Endothelial cell of umbilical vein (primary cell): ENCODE measurements around the gene ITGAX. TPM values are rescaled to one million over a fixed set of nuclear protein-coding genes. Genes with fewer than 3 reads are reported as not detected.

Experiments
- Bru-seq: library from RNA; stranded (reverse); fragments of 400-500 nt; gene quantifications from one replicate; lab custom pipeline; 2021; lab: Mats Ljungman, UMichigan
- BruChase-seq, 2 experiments: library from RNA; stranded (reverse); fragments of 400-500 nt; gene quantifications; one replicate each; lab custom pipeline; 2021; lab: Mats Ljungman, UMichigan
- BruUV-seq: library from RNA; stranded (reverse); fragments of 400-500 nt; replicated peaks from 2 replicates; lab custom pipeline; 2021; lab: Mats Ljungman, UMichigan
- CTCF ChIA-PET: fragments of 300-600, 350-600 bp; sonication (Branson Sonifier 250); formaldehyde crosslinking; loops from one replicate; lab custom pipeline; 2021; ENCODE audit warnings: antibody characterized with exemption, inconsistent platforms; lab: Charles Lee
- POLR2A ChIA-PET: fragments of 300-600, 350-600 bp; sonication (Branson Sonifier 250); formaldehyde crosslinking; loops from one replicate; lab custom pipeline; 2021; ENCODE audit warnings: antibody characterized with exemption, inconsistent platforms; lab: Charles Lee
- DNase-seq: peaks from one replicate; pipeline ENCODE4 v3.0.0-alpha.2; 2011; ENCODE audit warnings: low read depth, low spot score
- FAIRE-seq: peaks from 2 replicates; lab custom pipeline; 2011; peaks lifted over from hg19 to GRCh38; lab: Jason Lieb, UNC
- H2AFZ ChIP-seq: 2 replicates; pipeline ENCODE4 v1.6.0; 2012; ENCODE audit warnings: low read depth, low read length, control low read depth, inconsistent platforms
- H3K27ac ChIP-seq: 2 replicates; pipeline ENCODE4 v1.5.1; 2011; ENCODE audit warnings: low read depth, mild to moderate bottlenecking, control low read depth, low read length, moderate library complexity; ENCODE audit not compliant: insufficient read depth
- H3K27me3 ChIP-seq, 2 experiments: 2 replicates each; pipeline versions ENCODE4 v1.6.0 to v1.6.1; 2011; ENCODE audit warnings: low read length in 2 of 2, mixed read lengths in 1 of 2; ENCODE audit not compliant: control insufficient read depth in 2 of 2, insufficient read depth in 2 of 2
- H3K36me3 ChIP-seq, 2 experiments: 2 replicates in 1 of 2; 3 replicates in 1 of 2; pipeline ENCODE4 v1.5.1; 2011; ENCODE audit warnings: low read length in 2 of 2, mild to moderate bottlenecking in 1 of 2, moderate library complexity in 1 of 2; ENCODE audit not compliant: control insufficient read depth in 2 of 2, insufficient read depth in 2 of 2; ENCODE audit errors: extremely low read depth in 1 of 2
- H3K4me1 ChIP-seq: 3 replicates; pipeline ENCODE4 v1.5.1; 2011; ENCODE audit warnings: mild to moderate bottlenecking, low read length; ENCODE audit not compliant: control insufficient read depth, insufficient read depth; ENCODE audit errors: extremely low read depth
- H3K4me2 ChIP-seq: 2 replicates; pipeline ENCODE4 v1.6.1; 2011; ENCODE audit warnings: low read length, control low read depth, mixed read lengths; ENCODE audit not compliant: insufficient read depth
- H3K4me3 ChIP-seq, 3 experiments: fragments of 200-600 bp in 1 of 3; sonication (generic), shearing (Covaris generic) in 1 of 3; replicated peaks in 1 of 3; 2 replicates each; pipeline ENCODE4 v1.5.1; 2011 to 2016; ENCODE audit warnings: control low read depth in 3 of 3, low read length in 3 of 3, mild to moderate bottlenecking in 2 of 3, inconsistent platforms in 1 of 3, low read depth in 1 of 3, moderate library complexity in 1 of 3; ENCODE audit not compliant: insufficient read depth in 1 of 3
- H3K79me2 ChIP-seq: 2 replicates; pipeline ENCODE4 v1.6.0; 2012; ENCODE audit warnings: low read length, inconsistent platforms; ENCODE audit not compliant: control insufficient read depth, insufficient read depth
- H3K9ac ChIP-seq: replicated peaks from 2 replicates; pipeline ENCODE3; 2011; ENCODE audit warnings: low read length, control low read depth; ENCODE audit not compliant: insufficient read depth; ENCODE audit errors: extremely low read depth
- H3K9me1 ChIP-seq: replicated peaks from 3 replicates; pipeline ENCODE4 v1.6.0; 2011; ENCODE audit warnings: mild to moderate bottlenecking, low read length; ENCODE audit not compliant: control insufficient read depth, insufficient read depth; ENCODE audit errors: extremely low read depth
- H3K9me3 ChIP-seq: replicated peaks from 2 replicates; pipeline ENCODE4 v1.5.1; 2012; ENCODE audit warnings: low read length, inconsistent platforms; ENCODE audit not compliant: control insufficient read depth, insufficient read depth
- H4K20me1 ChIP-seq: replicated peaks from 2 replicates; pipeline ENCODE3; 2011; ENCODE audit warnings: mild to moderate bottlenecking, low read length; ENCODE audit not compliant: control insufficient read depth, insufficient read depth; ENCODE audit errors: extremely low read depth
- CTCF ChIP-seq, 2 donors: IDR thresholded peaks; 1 replicate in 1 of 2; 2 replicates in 1 of 2; pipeline ENCODE4 v1.5.1; 2011; ENCODE audit warnings: low read length in 2 of 2, mild to moderate bottlenecking in 2 of 2, moderate library complexity in 2 of 2, control low read depth in 1 of 2, inconsistent platforms in 1 of 2, low read depth in 1 of 2; ENCODE audit not compliant: insufficient read depth in 1 of 2; ENCODE audit errors: extremely low read depth in 1 of 2
- FOS ChIP-seq: IDR thresholded peaks from 2 replicates; pipeline ENCODE4 v1.6.1; 2011; ENCODE audit warnings: mild to moderate bottlenecking, low read length, moderate library complexity, borderline replicate concordance; ENCODE audit not compliant: insufficient read depth
- GATA2 ChIP-seq: IDR thresholded peaks from 2 replicates; pipeline ENCODE4 v1.7.0; 2011; ENCODE audit warnings: low read depth, mild to moderate bottlenecking, moderate library complexity, mixed read lengths, low read length; ENCODE audit not compliant: insufficient read length, insufficient read depth
- JUN ChIP-seq: IDR thresholded peaks from 2 replicates; pipeline ENCODE4 v1.6.1; 2011; ENCODE audit warnings: borderline replicate concordance, low read depth; ENCODE audit not compliant: insufficient read length, insufficient read depth
- MAX ChIP-seq: IDR thresholded peaks from 2 replicates; pipeline ENCODE4 v1.6.1; 2011; ENCODE audit not compliant: insufficient read depth, insufficient read length
- POLR2A ChIP-seq: IDR thresholded peaks from 2 replicates; pipeline ENCODE4 v1.6.1; 2012; ENCODE audit warnings: low read depth, mild to moderate bottlenecking, control low read depth, low read length
- POLR2AphosphoS5 ChIP-seq: IDR thresholded peaks from 2 replicates; pipeline ENCODE4 v1.6.1; 2012; ENCODE audit warnings: low read depth, mild to moderate bottlenecking, control low read depth, low read length, moderate library complexity; ENCODE audit not compliant: insufficient read depth
- dilution Hi-C: fragments of 300-500 bp; cut with MboI; formaldehyde crosslinking; loops from one replicate; pipeline ENCODE4 v1.15.0; 2019; ENCODE audit warnings: low sequenced_read_pairs; ENCODE audit not compliant: extremely low pct_ligation_motif_present
- intact Hi-C: fragments of 100-400 bp; cut with micrococcal nuclease; formaldehyde crosslinking; loops from one replicate; pipeline ENCODE4 v1.10.0; 2022
- long read RNA-seq: library from polyadenylated mRNA; stranded (forward); transcript quantifications from one replicate; pipeline ENCODE4 v2.0.0, GENCODE V29; 2021
- polyA minus RNA-seq, 3 experiments: library from RNA; depleted of rRNA, polyadenylated mRNA; stranded (reverse); fragments of >200 nt; gene quantifications; 1 replicate in 1 of 3; 2 replicates in 2 of 3; pipeline ENCODE4 v1.2.3, GENCODE V29; 2011
- polyA plus RNA-seq, 4 experiments: library from polyadenylated mRNA; depleted of rRNA in 3 of 4; stranded (reverse) in 3 of 4; unstranded in 1 of 4; fragments of >200 nt; gene quantifications; 2 replicates each; pipeline versions ENCODE4 v1.2.1 to v1.2.3, GENCODE V29; 2011 to 2012; ENCODE audit warnings: missing spikeins in 1 of 4
- total RNA-seq: library from RNA; stranded (reverse); gene quantifications from 2 replicates; pipeline ENCODE4 v1.2.3, GENCODE V29; 2021

The ITGAX gene
- total RNA-seq: 0.72 and 1.4 TPM in 2 replicates
- 0.10 and 0.18 TPM in 2 replicates for polyA plus RNA-seq
- 0.30 and 0.32 TPM in 2 replicates for polyA plus RNA-seq (2011; cell fraction: cytosol; rRNA removed)
- 0.80 and 0.90 TPM in 2 replicates for polyA plus RNA-seq (2011; cell fraction: nucleus; rRNA removed)
- 1.2 TPM in 2 replicates for polyA plus RNA-seq (2012)
- 0.15 and 0.32 TPM in 2 replicates for polyA minus RNA-seq
- polyA minus RNA-seq (2011; cell fraction: cytosol; rRNA and poly(A)+ RNA removed): not detected
- 0.29 and 0.48 TPM in 2 replicates for polyA minus RNA-seq (2011; cell fraction: nucleus; rRNA and poly(A)+ RNA removed)
- Bru-seq, nascent RNA: percentile 19 among the genes with signal in this experiment
- BruChase-seq, experiment 1, labeled RNA remaining after a 6-hour chase: percentile 13 among the genes with signal in this experiment
- percentile 12 among the genes with signal in this experiment for BruChase-seq, experiment 2, labeled RNA remaining after a 2-hour chase
- long read RNA-seq: 0 reads

GRCh38 chr16:31354394-31355291, at the start of gene ITGAX:
Gene ITGAX (plus strand): TSS chr16:31355176. CDS start chr16:31355255, 79 bp downstream.
- Histone ChIP-seq H3K9me3 (no peaks in the 10 kb centered on the region), H4K20me1 (no peaks in the 10 kb centered on the region), H3K4me2 (no peak within 1 kb of the TSS), H2AFZ (peak within 1 kb of the TSS; percentile 21), H3K9ac (no peak within 1 kb of the TSS), H3K4me3 (no peak within 1 kb of the TSS), H3K27ac (no peak within 1 kb of the TSS), H3K79me2 (no peaks in the 10 kb centered on the region), H3K4me1 (peaks cover 4% of the 10 kb centered on the region), H3K27me3 (no peaks in the 10 kb centered on the region), H3K36me3 (no peaks in the 10 kb centered on the region), H3K9me1 (no peaks in the 10 kb centered on the region)
- CTCF ChIA-PET: interaction anchor here (1.6 kb wide), 1 partner anchor 35 kb away, joined by 3 read pairs; no protein-coding TSS in a partner anchor
- BruUV-seq: no TSS peak
- FAIRE-seq (peak; percentile 37), DNase-seq (peak; percentile 34)
- intact Hi-C loops: no loop called here
- TF ChIP-seq JUN (peak; percentile 24), POLR2AphosphoS5 (no peak), FOS (peak; percentile 75)
- POLR2A ChIA-PET: no interaction called here
- dilution Hi-C loops: no loop called here

DNA sequence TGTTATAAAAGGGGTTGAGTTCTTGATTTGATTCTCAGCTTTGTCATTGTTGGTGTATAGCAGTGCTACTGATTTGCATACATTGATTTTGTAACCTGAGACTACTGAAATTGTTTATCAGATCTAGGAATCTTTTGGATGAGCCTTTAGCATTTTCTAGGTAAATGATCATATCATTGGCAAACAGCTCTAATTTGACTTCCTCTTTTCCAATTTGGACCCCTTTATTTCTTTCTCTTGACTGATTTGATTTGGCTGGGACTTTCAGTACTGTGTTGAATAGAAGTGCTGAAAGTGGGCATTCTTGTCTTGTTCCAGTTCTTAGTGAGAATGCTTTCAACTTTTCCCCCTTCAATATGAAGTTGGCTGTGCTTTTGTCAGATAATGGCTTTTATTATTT, 49.8 kb upstream of the ITGAX start:
- ChIA-PET CTCF (interaction anchor here (1.2 kb wide), 1 partner anchor 77 kb away, joined by 4 read pairs; no protein-coding TSS in a partner anchor), POLR2A (no interaction called here)
- H3K79me2 ChIP-seq: no peaks in the 10 kb centered on the region
- no peak for DNase-seq
- no peaks in the 10 kb centered on the region for H4K20me1 ChIP-seq
- no peak overlapping the region for H2AFZ ChIP-seq
- TF ChIP-seq POLR2A (no peak), FOS (no peak), POLR2AphosphoS5 (no peak), CTCF (IDR thresholded peaks at IDR 0.05; ENCODE audit: extremely low read depth in 1 of 2, insufficient read depth in 1 of 2, low read depth in 1 of 2, low read length in 2 of 2) (no peak), JUN (no peak), GATA2 (no peak), MAX (no peak)
- H3K36me3 ChIP-seq: no peaks in the 10 kb centered on the region
- H3K27me3 ChIP-seq: no peaks in the 10 kb centered on the region
- no peak for FAIRE-seq
- no peak overlapping the region for H3K27ac ChIP-seq
- intact Hi-C loops (no loop called here), dilution Hi-C loops (no loop called here)
- H3K9ac ChIP-seq: no peak overlapping the region
- no TSS peak for BruUV-seq
- no peaks in the 10 kb centered on the region for H3K9me1 ChIP-seq
- H3K4me2 ChIP-seq: no peak overlapping the region
- H3K4me3 ChIP-seq: no peak overlapping the region
- H3K4me1 ChIP-seq: no peaks in the 10 kb centered on the region
- no peaks in the 10 kb centered on the region for H3K9me3 ChIP-seq
